Activated naive CD4-positive, alpha-beta T cell treated with anti-CD3 and anti-CD28 coated beads, Interleukin-2, amount 10 ng/mL, durations not matched to agents 7 days and 5 days (primary cell): ENCODE data around the gene PDE9A.
A peak's percentile ranks its signal among the peaks of the same experiment; 100 is the strongest.

Experiments used
- CTCF ChIA-PET: fragments of 350-600 bp; sonication (Branson Sonifier 250); formaldehyde crosslinking; loops from one replicate; lab custom pipeline; 2021; ENCODE audit warnings: antibody characterized with exemption; lab: Charles Lee
- DNase-seq: peaks from one replicate; pipeline ENCODE4 v3.0.0-alpha.2; 2020
- H3K27ac Mint-ChIP-seq: one replicate; pipeline ENCODE4 v1.8.0; 2021; ENCODE audit warnings: mild to moderate bottlenecking, moderate library complexity, mixed read lengths
- H3K27me3 Mint-ChIP-seq: one replicate; pipeline ENCODE4 v1.8.0; 2021; ENCODE audit warnings: mild to moderate bottlenecking, mixed read lengths
- H3K36me3 Mint-ChIP-seq: one replicate; pipeline ENCODE4 v1.8.0; 2021; ENCODE audit warnings: mixed read lengths
- H3K4me1 Mint-ChIP-seq: one replicate; pipeline ENCODE4 v1.8.0; 2021; ENCODE audit warnings: mixed read lengths
- H3K4me3 Mint-ChIP-seq: one replicate; pipeline ENCODE4 v1.8.0; 2021; ENCODE audit warnings: mild to moderate bottlenecking, moderate library complexity, mixed read lengths
- H3K9me3 Mint-ChIP-seq: one replicate; pipeline ENCODE4 v1.8.0; 2021; ENCODE audit warnings: mixed read lengths

Gene PDE9A

GRCh38 chr21:42663860-42664535 is 10.6 kb downstream of the PDE9A start:
- H3K4me3 Mint-ChIP-seq: no peak overlapping the region
- no peak for DNase-seq
- H3K9me3 Mint-ChIP-seq: no peaks in the 10 kb centered on the region
- CTCF ChIA-PET: no interaction called here
- no peaks in the 10 kb centered on the region for H3K4me1 Mint-ChIP-seq
- H3K27ac Mint-ChIP-seq: no peak overlapping the region
- H3K27me3 Mint-ChIP-seq: peaks cover 4% of the 10 kb centered on the region
- no peaks in the 10 kb centered on the region for H3K36me3 Mint-ChIP-seq

GRCh38 chr21:42664614-42665013 is 11.2 kb downstream of the PDE9A start:
- H3K9me3 Mint-ChIP-seq: no peaks in the 10 kb centered on the region
- no peaks in the 10 kb centered on the region for H3K36me3 Mint-ChIP-seq
- no peaks in the 10 kb centered on the region for H3K4me1 Mint-ChIP-seq
- DNase-seq: no peak
- no peak overlapping the region for H3K27ac Mint-ChIP-seq
- no peak overlapping the region for H3K4me3 Mint-ChIP-seq
- CTCF ChIA-PET: no interaction called here
- H3K27me3 Mint-ChIP-seq: no peaks in the 10 kb centered on the region

- Mint-ChIP-seq H3K27ac (no peak overlapping the region), H3K4me3 (no peak overlapping the region), H3K9me3 (no peaks in the 10 kb centered on the region), H3K4me1 (no peaks in the 10 kb centered on the region), H3K27me3 (no peaks in the 10 kb centered on the region), H3K36me3 (no peaks in the 10 kb centered on the region)
- no peak for DNase-seq
- CTCF ChIA-PET: no interaction called here
These were observed 11.6 kb downstream of the PDE9A start for GRCh38 chr21:42665026-42665425.

GRCh38 chr21:42665484-42665883 is 12.1 kb downstream of the PDE9A start:
- no peak for DNase-seq
- Mint-ChIP-seq H3K4me3 (no peak overlapping the region), H3K36me3 (no peaks in the 10 kb centered on the region), H3K27me3 (no peaks in the 10 kb centered on the region), H3K27ac (no peak overlapping the region), H3K9me3 (no peaks in the 10 kb centered on the region), H3K4me1 (no peaks in the 10 kb centered on the region)
- CTCF ChIA-PET: no interaction called here

GRCh38 chr21:42666023-42666747 is 12.8 kb downstream of the PDE9A start:
- H3K9me3 Mint-ChIP-seq: no peaks in the 10 kb centered on the region
- H3K4me3 Mint-ChIP-seq: no peak overlapping the region
- DNase-seq: peak; percentile 41
- no peaks in the 10 kb centered on the region for H3K36me3 Mint-ChIP-seq
- no peaks in the 10 kb centered on the region for H3K27me3 Mint-ChIP-seq
- no peak overlapping the region for H3K27ac Mint-ChIP-seq
- CTCF ChIA-PET: no interaction called here
- H3K4me1 Mint-ChIP-seq: no peaks in the 10 kb centered on the region

GRCh38 chr21:42666925-42667324 is 13.5 kb downstream of the PDE9A start:
- H3K36me3 Mint-ChIP-seq: no peaks in the 10 kb centered on the region
- H3K27ac Mint-ChIP-seq: no peak overlapping the region
- CTCF ChIA-PET: no interaction called here
- H3K4me1 Mint-ChIP-seq: no peaks in the 10 kb centered on the region
- H3K9me3 Mint-ChIP-seq: no peaks in the 10 kb centered on the region
- no peaks in the 10 kb centered on the region for H3K27me3 Mint-ChIP-seq
- H3K4me3 Mint-ChIP-seq: no peak overlapping the region
- no peak for DNase-seq

GRCh38 chr21:42668298-42668992 is 15.0 kb downstream of the PDE9A start:
- H3K27ac Mint-ChIP-seq: no peak overlapping the region
- H3K9me3 Mint-ChIP-seq: no peaks in the 10 kb centered on the region
- H3K27me3 Mint-ChIP-seq: no peaks in the 10 kb centered on the region
- no peaks in the 10 kb centered on the region for H3K4me1 Mint-ChIP-seq
- CTCF ChIA-PET: no interaction called here
- H3K4me3 Mint-ChIP-seq: no peak overlapping the region
- DNase-seq: no peak
- no peaks in the 10 kb centered on the region for H3K36me3 Mint-ChIP-seq

- no peaks in the 10 kb centered on the region for H3K4me1 Mint-ChIP-seq
- no peaks in the 10 kb centered on the region for H3K36me3 Mint-ChIP-seq
- no peak overlapping the region for H3K4me3 Mint-ChIP-seq
- no peak overlapping the region for H3K27ac Mint-ChIP-seq
- no peaks in the 10 kb centered on the region for H3K27me3 Mint-ChIP-seq
- no peaks in the 10 kb centered on the region for H3K9me3 Mint-ChIP-seq
- CTCF ChIA-PET: interaction anchor here (0.6 kb wide), 1 partner anchor 89 kb away, joined by 3 read pairs; no protein-coding TSS in a partner anchor
- DNase-seq: no peak
These were observed 15.6 kb downstream of the PDE9A start for GRCh38 chr21:42669041-42669440.

GRCh38 chr21:42670058-42670880 is 16.8 kb downstream of the PDE9A start:
- no peak for DNase-seq
- Mint-ChIP-seq H3K9me3 (no peaks in the 10 kb centered on the region), H3K4me3 (no peak overlapping the region), H3K27ac (no peak overlapping the region), H3K4me1 (no peaks in the 10 kb centered on the region), H3K27me3 (no peaks in the 10 kb centered on the region), H3K36me3 (no peaks in the 10 kb centered on the region)
- CTCF ChIA-PET: no interaction called here

GRCh38 chr21:42670884-42671283 is 17.5 kb downstream of the PDE9A start:
- no peak overlapping the region for H3K27ac Mint-ChIP-seq
- H3K36me3 Mint-ChIP-seq: no peaks in the 10 kb centered on the region
- CTCF ChIA-PET: interaction anchor here (1.0 kb wide), 1 partner anchor 15 kb away, joined by 3 read pairs; no protein-coding TSS in a partner anchor
- no peak for DNase-seq
- H3K4me1 Mint-ChIP-seq: no peaks in the 10 kb centered on the region
- H3K9me3 Mint-ChIP-seq: no peaks in the 10 kb centered on the region
- no peak overlapping the region for H3K4me3 Mint-ChIP-seq
- no peaks in the 10 kb centered on the region for H3K27me3 Mint-ChIP-seq

GRCh38 chr21:42671778-42672593 is 18.6 kb downstream of the PDE9A start:
- no peak overlapping the region for H3K4me3 Mint-ChIP-seq
- H3K36me3 Mint-ChIP-seq: no peaks in the 10 kb centered on the region
- H3K27me3 Mint-ChIP-seq: no peaks in the 10 kb centered on the region
- CTCF ChIA-PET: interaction anchor here (1.0 kb wide), 1 partner anchor 17 kb away, joined by 3 read pairs; no protein-coding TSS in a partner anchor
- no peaks in the 10 kb centered on the region for H3K9me3 Mint-ChIP-seq
- no peaks in the 10 kb centered on the region for H3K4me1 Mint-ChIP-seq
- H3K27ac Mint-ChIP-seq: no peak overlapping the region
- DNase-seq: no peak

GRCh38 chr21:42672699-42673458 is 19.5 kb downstream of the PDE9A start:
- Mint-ChIP-seq H3K4me1 (peaks cover 2% of the 10 kb centered on the region), H3K4me3 (no peak overlapping the region), H3K9me3 (no peaks in the 10 kb centered on the region), H3K27ac (no peak overlapping the region), H3K36me3 (no peaks in the 10 kb centered on the region), H3K27me3 (peaks cover 4% of the 10 kb centered on the region)
- DNase-seq: no peak
- CTCF ChIA-PET: no interaction called here
